DND-41 (cell line): ENCODE measurements around the gene SPAST.
"Not testable (repeated sequence)": the region's sequence is repeated elsewhere in the genome, so short reads cannot be mapped to it uniquely, and the experiment has no call there.

Experiments
- EZH2 ChIP-seq: IDR thresholded peaks from 3 replicates; pipeline ENCODE4 v1.6.1; 2012; ENCODE audit warnings: borderline replicate concordance, low read depth, mild to moderate bottlenecking, moderate library complexity, low read length, inconsistent platforms; ENCODE audit not compliant: severe bottlenecking
- TF ChIP-seq, protein P1 (sequence below): IDR thresholded peaks from 2 replicates; pipeline ENCODE4 v1.5.1; 2012; ENCODE audit warnings: borderline replicate concordance, low read length, moderate library complexity, mild to moderate bottlenecking; ENCODE audit not compliant: poor library complexity, severe bottlenecking; ENCODE audit errors: extremely low read depth

- TF ChIP-seq, protein P1, sequence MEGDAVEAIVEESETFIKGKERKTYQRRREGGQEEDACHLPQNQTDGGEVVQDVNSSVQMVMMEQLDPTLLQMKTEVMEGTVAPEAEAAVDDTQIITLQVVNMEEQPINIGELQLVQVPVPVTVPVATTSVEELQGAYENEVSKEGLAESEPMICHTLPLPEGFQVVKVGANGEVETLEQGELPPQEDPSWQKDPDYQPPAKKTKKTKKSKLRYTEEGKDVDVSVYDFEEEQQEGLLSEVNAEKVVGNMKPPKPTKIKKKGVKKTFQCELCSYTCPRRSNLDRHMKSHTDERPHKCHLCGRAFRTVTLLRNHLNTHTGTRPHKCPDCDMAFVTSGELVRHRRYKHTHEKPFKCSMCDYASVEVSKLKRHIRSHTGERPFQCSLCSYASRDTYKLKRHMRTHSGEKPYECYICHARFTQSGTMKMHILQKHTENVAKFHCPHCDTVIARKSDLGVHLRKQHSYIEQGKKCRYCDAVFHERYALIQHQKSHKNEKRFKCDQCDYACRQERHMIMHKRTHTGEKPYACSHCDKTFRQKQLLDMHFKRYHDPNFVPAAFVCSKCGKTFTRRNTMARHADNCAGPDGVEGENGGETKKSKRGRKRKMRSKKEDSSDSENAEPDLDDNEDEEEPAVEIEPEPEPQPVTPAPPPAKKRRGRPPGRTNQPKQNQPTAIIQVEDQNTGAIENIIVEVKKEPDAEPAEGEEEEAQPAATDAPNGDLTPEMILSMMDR: not testable (repeated sequence)
- TF ChIP-seq EZH2: not testable (repeated sequence)
These were observed 88.2 kb downstream of the SPAST start for GRCh38 chr2:32151544-32151943.
